Measurements from ENCODE around the gene CLNK.
"Not testable (repeated sequence)": the region's sequence is repeated elsewhere in the genome, so short reads cannot be mapped to it uniquely, and the experiment has no call there.

The CLNK gene

GRCh38 chr4:10606483-10607155, 77.9 kb downstream of the CLNK start:
- DNase-seq = no peak

GRCh38 chr4:10605746-10606482, 78.7 kb downstream of the CLNK start:
- no peak for DNase-seq

GRCh38 chr4:10605031-10605430, 79.5 kb downstream of the CLNK start:
- DNase-seq = no peak

- peak; percentile 39 for DNase-seq
Observed at GRCh38 chr4:10599574-10599973, 85.0 kb downstream of the CLNK start.

GRCh38 chr4:10598829-10599228, 85.7 kb downstream of the CLNK start:
- DNase-seq = no peak

- DNase-seq = no peak
Observed at GRCh38 chr4:10596586-10597290, 87.8 kb downstream of the CLNK start.

- no peak for DNase-seq
Observed at GRCh38 chr4:10593130-10593529, 91.4 kb downstream of the CLNK start.

GRCh38 chr4:10590896-10591295, 93.7 kb downstream of the CLNK start:
- no peak for DNase-seq

- DNase-seq = no peak
Observed at GRCh38 chr4:10589799-10590198, 94.8 kb downstream of the CLNK start.

GRCh38 chr4:10589321-10589720, 95.2 kb downstream of the CLNK start:
- no peak for DNase-seq

GRCh38 chr4:10587697-10588096, 96.9 kb downstream of the CLNK start:
- peak; percentile 82 for DNase-seq

GRCh38 chr4:10587296-10587695, 97.3 kb downstream of the CLNK start:
- no peak for DNase-seq

- peak; percentile 89 for DNase-seq
Observed at GRCh38 chr4:10584042-10584441, 100.5 kb downstream of the CLNK start.

GRCh38 chr4:10582951-10583350, 101.6 kb downstream of the CLNK start:
- DNase-seq = no peak

GRCh38 chr4:10582059-10582686, 102.4 kb downstream of the CLNK start:
- no peak for DNase-seq

- DNase-seq = no peak
Observed at GRCh38 chr4:10581022-10581421, 103.5 kb downstream of the CLNK start.

- DNase-seq = no peak
Observed at GRCh38 chr4:10579648-10580047, 104.9 kb downstream of the CLNK start.

GRCh38 chr4:10577508-10578426, 106.8 kb downstream of the CLNK start:
- no peak for DNase-seq

- no peak for DNase-seq
Observed at GRCh38 chr4:10577018-10577417, 107.5 kb downstream of the CLNK start.

GRCh38 chr4:10576236-10576635, 108.3 kb downstream of the CLNK start:
- no peak for DNase-seq

- no peak for DNase-seq
Observed at GRCh38 chr4:10575414-10575813, 109.2 kb downstream of the CLNK start.

- DNase-seq = not testable (repeated sequence)
Observed at GRCh38 chr4:10574553-10574952, 110.0 kb downstream of the CLNK start.

Measured in MV-4-11 (cell line).